Measurements from ENCODE around the gene RNASEH2A. TPM values are rescaled to one million over a fixed set of nuclear protein-coding genes. Genes with fewer than 3 reads are reported as not detected.

The RNASEH2A gene
- total RNA-seq, 1 donor from 2014 or later, result 16.7 TPM

- Mint-ChIP-seq H3K27ac (ENCODE audit: unreplicated experiment) (no peak overlapping the region), H3K9me3 (ENCODE audit: unreplicated experiment) (peaks cover 7% of the 10 kb centered on the region), H3K4me1 (ENCODE audit: low read depth, unreplicated experiment) (peaks cover 3% of the 10 kb centered on the region), H3K27me3 (ENCODE audit: unreplicated experiment) (peaks cover 4% of the 10 kb centered on the region), H3K36me3 (ENCODE audit: unreplicated experiment) (no peaks in the 10 kb centered on the region), H3K4me3 (ENCODE audit: unreplicated experiment) (no peak overlapping the region)
- DNase-seq, result no peak
- no peak for TF ChIP-seq CTCF (IDR thresholded peaks at IDR 0.05; ENCODE audit: partially characterized antibody, unreplicated experiment)
Observed at GRCh38 chr19:12770922-12771321, 35.5 kb upstream of the RNASEH2A start.

GRCh38 chr19:12772323-12772722 lies 34.1 kb upstream of the RNASEH2A start:
- Mint-ChIP-seq H3K4me3 (ENCODE audit: unreplicated experiment) (no peak overlapping the region), H3K9me3 (ENCODE audit: unreplicated experiment) (peaks cover 8% of the 10 kb centered on the region), H3K27ac (ENCODE audit: unreplicated experiment) (no peak overlapping the region), H3K36me3 (ENCODE audit: unreplicated experiment) (no peaks in the 10 kb centered on the region), H3K27me3 (ENCODE audit: unreplicated experiment) (peaks cover 2% of the 10 kb centered on the region), H3K4me1 (ENCODE audit: low read depth, unreplicated experiment) (peaks cover 3% of the 10 kb centered on the region)
- TF ChIP-seq CTCF (IDR thresholded peaks at IDR 0.05; ENCODE audit: partially characterized antibody, unreplicated experiment), result no peak
- DNase-seq, result no peak

- H3K27me3 Mint-ChIP-seq (ENCODE audit: unreplicated experiment), result peaks cover 4% of the 10 kb centered on the region
- peaks cover 13% of the 10 kb centered on the region for H3K9me3 Mint-ChIP-seq (ENCODE audit: unreplicated experiment)
- peaks cover 7% of the 10 kb centered on the region for H3K4me1 Mint-ChIP-seq (ENCODE audit: low read depth, unreplicated experiment)
- TF ChIP-seq CTCF (IDR thresholded peaks at IDR 0.05; ENCODE audit: partially characterized antibody, unreplicated experiment), result no peak
- no peak overlapping the region for H3K27ac Mint-ChIP-seq (ENCODE audit: unreplicated experiment)
- H3K36me3 Mint-ChIP-seq (ENCODE audit: unreplicated experiment), result no peaks in the 10 kb centered on the region
- no peak overlapping the region for H3K4me3 Mint-ChIP-seq (ENCODE audit: unreplicated experiment)
- no peak for DNase-seq
Observed at GRCh38 chr19:12773571-12773970, 32.8 kb upstream of the RNASEH2A start.

- peak within 1 kb of the TSS; percentile 28 for H3K27ac Mint-ChIP-seq (ENCODE audit: unreplicated experiment)
- DNase-seq, result no peak
- no peak for TF ChIP-seq CTCF (IDR thresholded peaks at IDR 0.05; ENCODE audit: partially characterized antibody, unreplicated experiment)
- H3K36me3 Mint-ChIP-seq (ENCODE audit: unreplicated experiment), result no peaks in the 10 kb centered on the region
- H3K4me3 Mint-ChIP-seq (ENCODE audit: unreplicated experiment), result peak within 1 kb of the TSS; percentile 82
- H3K9me3 Mint-ChIP-seq (ENCODE audit: unreplicated experiment), result peaks cover 12% of the 10 kb centered on the region
- H3K27me3 Mint-ChIP-seq (ENCODE audit: unreplicated experiment), result peaks cover 2% of the 10 kb centered on the region
- H3K4me1 Mint-ChIP-seq (ENCODE audit: low read depth, unreplicated experiment), result peaks cover 12% of the 10 kb centered on the region
Observed at GRCh38 chr19:12774588-12775555, 31.5 kb upstream of the RNASEH2A start, which contains the start of gene HOOK2. Gene HOOK2, minus strand, starts transcription at chr19:12775552. Its CDS starts 103 bp downstream, at chr19:12775449.

Measured in glutamatergic neuron (in vitro differentiated cells).